H1 (cell line): ENCODE results near the gene NEB. TPM values are rescaled to one million over a fixed set of nuclear protein-coding genes. Genes with fewer than 3 reads are reported as not detected.

Source experiments
- CTCF ChIA-PET: fragments of 300-600 bp; sonication (Branson Sonifier 250); formaldehyde crosslinking; loops from one replicate; lab custom pipeline; 2021; ENCODE audit not compliant: partially characterized antibody; lab: Charles Lee
- POLR2A ChIA-PET: fragments of 300-600 bp; sonication (Branson Sonifier 250); formaldehyde crosslinking; loops from one replicate; lab custom pipeline; 2021; ENCODE audit warnings: inconsistent platforms; ENCODE audit not compliant: partially characterized antibody; lab: Charles Lee
- DNase-seq, 2 experiments: peaks; one replicate each; pipeline versions ENCODE4 v3.0.0 to v3.0.0-alpha.2; 2010 to 2022; ENCODE audit warnings: low spot score in 2 of 2, low read depth in 1 of 2, mixed read lengths in 1 of 2
- FAIRE-seq: peaks from 2 replicates; lab custom pipeline; 2011; peaks lifted over from hg19 to GRCh38; lab: Jason Lieb, UNC
- H2AFZ ChIP-seq: 2 replicates; pipeline ENCODE4 v1.8.1; 2012; ENCODE audit warnings: low read length, inconsistent platforms
- H2AK5ac ChIP-seq: 2 replicates; pipeline ENCODE4 v1.6.1; 2013; ENCODE audit warnings: low read depth, low read length
- H2BK120ac ChIP-seq: replicated peaks from 2 replicates; pipeline ENCODE3; 2013; ENCODE audit warnings: low read depth, low read length, inconsistent platforms
- H2BK12ac ChIP-seq: 2 replicates; pipeline ENCODE4 v1.6.1; 2013; ENCODE audit warnings: low read depth, low read length
- H2BK15ac ChIP-seq: 2 replicates; pipeline ENCODE4 v1.6.1; 2013; ENCODE audit warnings: low read length
- H2BK20ac ChIP-seq: 2 replicates; pipeline ENCODE4 v1.6.1; 2013; ENCODE audit warnings: low read length
- H2BK5ac ChIP-seq: 2 replicates; pipeline ENCODE4 v1.6.1; 2013; ENCODE audit warnings: low read depth, low read length
- H3K14ac ChIP-seq: 2 replicates; pipeline ENCODE4 v1.6.1; 2013; ENCODE audit warnings: inconsistent platforms; ENCODE audit not compliant: insufficient read length
- H3K18ac ChIP-seq: 2 replicates; pipeline ENCODE4 v1.6.1; 2013; ENCODE audit warnings: low read length; ENCODE audit errors: extremely low read depth
- H3K23ac ChIP-seq: 2 replicates; pipeline ENCODE4 v1.6.1; 2013; ENCODE audit warnings: inconsistent platforms; ENCODE audit not compliant: insufficient read length
- H3K23me2 ChIP-seq: 2 replicates; pipeline ENCODE4 v1.6.1; 2013; ENCODE audit warnings: low read depth, low read length
- H3K27ac ChIP-seq: 2 replicates; pipeline ENCODE4 v1.6.1; 2011; ENCODE audit warnings: low read depth, low read length, inconsistent platforms
- H3K27me3 ChIP-seq, 4 experiments: replicated peaks in 1 of 4; 1 replicate in 1 of 4; 2 replicates in 3 of 4; pipeline versions ENCODE4 v1.6.1 to v1.8.1; 2011 to 2013; ENCODE audit warnings: low read length in 3 of 4, mild to moderate bottlenecking in 3 of 4, inconsistent platforms in 2 of 4, mixed read lengths in 2 of 4, moderate library complexity in 1 of 4; ENCODE audit not compliant: control insufficient read depth in 3 of 4, insufficient read depth in 3 of 4; ENCODE audit errors: extremely low read depth in 1 of 4
- H3K36me3 ChIP-seq, 4 experiments: 2 replicates each; pipeline versions ENCODE4 v1.6.1 to v1.8.1; 2011 to 2013; ENCODE audit warnings: mild to moderate bottlenecking in 4 of 4, low read length in 3 of 4, moderate library complexity in 2 of 4, control low read depth in 1 of 4, inconsistent platforms in 1 of 4; ENCODE audit not compliant: insufficient read depth in 4 of 4, control insufficient read depth in 2 of 4
- H3K4ac ChIP-seq: replicated peaks from 2 replicates; pipeline ENCODE3; 2013; ENCODE audit warnings: low read length, low read depth, mixed read lengths, inconsistent platforms; ENCODE audit not compliant: insufficient read length
- H3K4me1 ChIP-seq, 4 experiments: replicated peaks in 1 of 4; 1 replicate in 1 of 4; 2 replicates in 3 of 4; pipeline versions ENCODE4 v1.6.1 to v1.8.1; 2011 to 2013; ENCODE audit warnings: low read length in 3 of 4, inconsistent platforms in 2 of 4, mixed read lengths in 1 of 4; ENCODE audit not compliant: insufficient read depth in 4 of 4, control insufficient read depth in 3 of 4
- H3K4me2 ChIP-seq, 2 experiments: 2 replicates each; pipeline versions ENCODE4 v1.6.1 to v1.8.1; 2011 to 2013; ENCODE audit warnings: low read depth in 2 of 2, low read length in 2 of 2, control low read depth in 1 of 2, inconsistent platforms in 1 of 2, mild to moderate bottlenecking in 1 of 2; ENCODE audit not compliant: insufficient read depth in 1 of 2
- H3K4me3 ChIP-seq, 4 experiments: fragments of 200-600, 300-600 bp in 1 of 4; sonication (generic), shearing (Covaris generic), sonication (Bioruptor Twin) in 1 of 4; 2 replicates each; pipeline versions ENCODE4 v1.5.1 to v1.8.1; 2011 to 2016; ENCODE audit warnings: low read length in 4 of 4, low read depth in 3 of 4, control low read depth in 2 of 4, inconsistent platforms in 2 of 4, mild to moderate bottlenecking in 2 of 4, mixed read lengths in 1 of 4, moderate library complexity in 1 of 4; ENCODE audit not compliant: insufficient read depth in 2 of 4; ENCODE audit errors: extremely low read depth in 1 of 4
- H3K56ac ChIP-seq: replicated peaks from 2 replicates; pipeline ENCODE3; 2013; ENCODE audit warnings: low read depth, mild to moderate bottlenecking, mixed read lengths, low read length, inconsistent platforms; ENCODE audit not compliant: insufficient read length
- H3K79me1 ChIP-seq: 2 replicates; pipeline ENCODE4 v1.6.1; 2013; ENCODE audit warnings: low read depth, low read length, control low read depth
- H3K79me2 ChIP-seq, 2 experiments: 2 replicates each; pipeline versions ENCODE4 v1.6.1 to v1.8.1; 2012 to 2013; ENCODE audit warnings: low read length in 2 of 2, mild to moderate bottlenecking in 2 of 2, inconsistent platforms in 1 of 2; ENCODE audit not compliant: insufficient read depth in 2 of 2, control insufficient read depth in 1 of 2
- H3K9ac ChIP-seq, 4 experiments: replicated peaks in 1 of 4; 1 replicate in 1 of 4; 2 replicates in 3 of 4; pipeline versions ENCODE4 v1.6.1 to v1.8.1; 2011 to 2013; ENCODE audit warnings: low read depth in 3 of 4, low read length in 3 of 4, control low read depth in 2 of 4, mild to moderate bottlenecking in 2 of 4, moderate library complexity in 2 of 4, inconsistent platforms in 1 of 4; ENCODE audit errors: extremely low read depth in 1 of 4
- H3K9me3 ChIP-seq, 2 experiments: 2 replicates each; pipeline versions ENCODE4 v1.6.1 to v1.8.1; 2012 to 2013; ENCODE audit warnings: mild to moderate bottlenecking in 2 of 2, moderate library complexity in 2 of 2, control low read depth in 1 of 2, inconsistent platforms in 1 of 2, low read depth in 1 of 2, low read length in 1 of 2, mixed read lengths in 1 of 2; ENCODE audit not compliant: insufficient read depth in 2 of 2
- H4K20me1 ChIP-seq, 2 experiments: replicated peaks in 1 of 2; 2 replicates each; pipeline versions ENCODE3 to v1.8.1; 2011 to 2013; ENCODE audit warnings: inconsistent platforms in 2 of 2, low read length in 2 of 2, mild to moderate bottlenecking in 1 of 2; ENCODE audit not compliant: insufficient read depth in 2 of 2, control insufficient read depth in 1 of 2
- H4K5ac ChIP-seq: 2 replicates; pipeline ENCODE4 v1.6.1; 2013; ENCODE audit warnings: low read length, low read depth, mixed read lengths, inconsistent platforms; ENCODE audit not compliant: insufficient read length
- H4K8ac ChIP-seq: 2 replicates; pipeline ENCODE4 v1.8.0; 2013; ENCODE audit warnings: mild to moderate bottlenecking, moderate library complexity, low read length, inconsistent platforms; ENCODE audit not compliant: insufficient read depth; ENCODE audit errors: extremely low read depth
- H4K91ac ChIP-seq: replicated peaks from 2 replicates; pipeline ENCODE3; 2013; ENCODE audit warnings: low read length, mixed read lengths, inconsistent platforms; ENCODE audit not compliant: insufficient read length
- BRCA1 ChIP-seq: IDR thresholded peaks from 2 replicates; pipeline ENCODE4 v1.6.1; 2012; ENCODE audit warnings: low read depth, low read length, improper control_type of control experiment
- EZH2 ChIP-seq: fragments of 200-600 bp; sonication (generic); IDR thresholded peaks from 2 replicates; pipeline ENCODE4 v1.7.1; 2012; ENCODE audit warnings: low read depth, mild to moderate bottlenecking, moderate library complexity, low read length, inconsistent platforms; ENCODE audit not compliant: severe bottlenecking
- KDM4A ChIP-seq: IDR thresholded peaks from one replicate; pipeline ENCODE4 v1.7.1; 2012; ENCODE audit warnings: low read depth, mild to moderate bottlenecking, moderate library complexity, low read length, inconsistent platforms; ENCODE audit not compliant: severe bottlenecking
- NANOG ChIP-seq: IDR thresholded peaks from 2 replicates; pipeline ENCODE4 v1.6.1; 2011; ENCODE audit warnings: low read length, low read depth, mild to moderate bottlenecking, inconsistent platforms; ENCODE audit not compliant: insufficient read depth, poor library complexity, severe bottlenecking
- PHF8 ChIP-seq: fragments of 200-600 bp; sonication (generic); conservative IDR thresholded peaks from 2 replicates; pipeline ENCODE4 v1.7.1; 2012; ENCODE audit warnings: low read depth, mild to moderate bottlenecking, inconsistent platforms, low read length, moderate library complexity
- TAF1 ChIP-seq: IDR thresholded peaks from 2 replicates; pipeline ENCODE4 v1.6.1; 2011; ENCODE audit warnings: mild to moderate bottlenecking, low read depth, low read length
- WGBS, 2 experiments: shearing (Covaris generic) in 1 of 2; methylation state at CpG; one replicate each; pipeline versions ENCODE4 v1.1.6 to v1.1.7; 2013 to 2015; ENCODE audit warnings: low lambda C conversion rate in 2 of 2, mixed read lengths in 2 of 2, inconsistent platforms in 1 of 2, low coverage in 1 of 2, missing lambda C conversion rate in 1 of 2; ENCODE audit not compliant: insufficient replicate concordance in 2 of 2, insufficient coverage in 1 of 2, insufficient read length in 1 of 2; ENCODE audit errors: extremely low coverage in 1 of 2, missing lambda C conversion rate in 1 of 2; 5-methylcytosine and 5-hydroxymethylcytosine counted together
- polyA plus RNA-seq, 7 experiments: library from polyadenylated mRNA; depleted of rRNA in 3 of 7; stranded (reverse) in 5 of 7; unstranded in 2 of 7; fragments of >200 nt in 5 of 7; fragments of 200-250 nt in 2 of 7; gene quantifications; 1 replicate in 5 of 7; 2 replicates in 1 of 7; 4 replicates in 1 of 7; pipeline versions ENCODE4 v1.2.1 to v1.2.3, GENCODE V29; 2011 to 2013; ENCODE audit warnings: missing spikeins in 2 of 7, mixed read lengths in 2 of 7
- total RNA-seq: library from RNA; stranded (reverse); fragmentation: NEBNext Ultra II Directional; extraction: Animal tissue kit (Norgen Biotek cat#: 25700); gene quantifications from 2 replicates; pipeline ENCODE4 v1.2.1, GENCODE V29; 2021

Gene NEB
- total and polyA plus RNA-seq, 2 of the 8 experiments (the other 6 are each of a cell fraction or from before 2014, with no cell fraction given): 1.4 to 2.5 TPM

DNA sequence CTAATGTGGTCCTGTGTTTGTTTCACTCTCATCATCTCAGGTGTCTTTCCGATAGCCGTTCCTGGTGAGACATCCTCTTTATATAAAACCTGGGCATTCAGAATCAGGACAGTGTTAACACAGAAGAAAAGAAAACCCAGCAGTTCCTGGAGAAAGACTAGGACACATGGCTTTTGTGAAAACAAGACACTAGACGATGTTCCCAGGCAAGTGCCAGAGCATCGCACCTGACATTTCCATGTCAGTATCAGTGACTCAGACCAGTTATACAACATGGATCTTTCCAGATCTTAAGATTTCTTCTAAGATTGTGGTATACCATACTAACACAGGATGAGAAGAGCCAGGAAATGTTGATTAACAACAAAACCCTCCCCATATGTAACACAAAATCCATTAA lies 228.1 kb downstream of the NEB start:
- no peak overlapping the region for H2AFZ ChIP-seq
- ChIA-PET POLR2A (no interaction called here), CTCF (interaction anchor here (1.2 kb wide), 1 partner anchor 20 kb away, joined by 4 read pairs; no protein-coding TSS in a partner anchor)
- H2BK15ac ChIP-seq: no peak overlapping the region
- H3K9ac ChIP-seq: no peak overlapping the region
- H3K23ac ChIP-seq: no peak overlapping the region
- H3K4me3 ChIP-seq: no peak overlapping the region
- no peaks in the 10 kb centered on the region for H3K9me3 ChIP-seq
- no peak overlapping the region for H4K91ac ChIP-seq
- no peaks in the 10 kb centered on the region for H3K79me2 ChIP-seq
- no peaks in the 10 kb centered on the region; the same call in 1 of the 2 replicates for H3K23me2 ChIP-seq
- peaks cover 0 to 4% (median 3%) of the 10 kb centered on the region in 4 experiments; a peak in 2 of 8 replicates for H3K36me3 ChIP-seq
- no peak overlapping the region for H4K5ac ChIP-seq
- no peak overlapping the region for H3K56ac ChIP-seq
- no peaks in the 10 kb centered on the region for H3K27me3 ChIP-seq
- no peak overlapping the region for H2BK5ac ChIP-seq
- DNase-seq (no peak), FAIRE-seq (no peak)
- H3K79me1 ChIP-seq: no peaks in the 10 kb centered on the region
- H2BK120ac ChIP-seq: no peak overlapping the region
- no peak overlapping the region for H3K4ac ChIP-seq
- WGBS, 2 experiments: 89% methylated on average over 4 of the region's 4 CpGs; no CpG with 5 or more reads in 1 of the 2 experiments
- no peak overlapping the region for H3K18ac ChIP-seq
- H4K20me1 ChIP-seq: no peaks in the 10 kb centered on the region
- H3K27ac ChIP-seq: no peak overlapping the region
- no peak overlapping the region for H2BK12ac ChIP-seq
- no peak for TF ChIP-seq PHF8
- TF ChIP-seq TAF1: no peak
- TF ChIP-seq KDM4A: no peak
- no peak for TF ChIP-seq BRCA1
- no peak for TF ChIP-seq NANOG
- no peak for TF ChIP-seq EZH2
- H3K4me2 ChIP-seq: no peak overlapping the region
- no peak overlapping the region for H3K14ac ChIP-seq
- no peak overlapping the region for H2AK5ac ChIP-seq
- no peak overlapping the region for H2BK20ac ChIP-seq
- no peaks in the 10 kb centered on the region for H3K4me1 ChIP-seq
- H4K8ac ChIP-seq: no peak overlapping the region
